Cortex of kidney (tissue), 1 donor: ENCODE data around the gene HCFC2.

Experiments
- DNase-seq: peaks from one replicate; lab custom pipeline; 2025; lab: John Stamatoyannopoulos, UW

HCFC2 gene

DNA sequence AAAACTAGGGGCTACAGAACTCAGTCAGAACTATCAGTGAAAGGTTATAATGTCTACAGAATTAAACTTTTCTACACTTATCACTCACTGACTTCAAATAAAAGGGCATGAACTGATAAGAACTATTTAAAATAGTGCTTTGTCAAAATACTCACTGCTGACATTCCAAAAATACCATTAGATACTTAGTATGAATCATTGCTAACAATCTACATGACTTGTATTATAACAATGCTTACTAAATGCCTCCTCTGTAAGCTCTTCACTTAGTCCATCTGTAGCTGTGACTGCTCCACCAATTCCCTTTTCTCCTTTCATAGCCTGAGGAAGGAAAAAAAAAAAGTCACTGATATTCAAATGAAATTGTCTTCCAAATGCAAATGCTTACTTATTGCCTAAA lies 56.7 kb downstream of the HCFC2 start:
- no peak for DNase-seq

DNA sequence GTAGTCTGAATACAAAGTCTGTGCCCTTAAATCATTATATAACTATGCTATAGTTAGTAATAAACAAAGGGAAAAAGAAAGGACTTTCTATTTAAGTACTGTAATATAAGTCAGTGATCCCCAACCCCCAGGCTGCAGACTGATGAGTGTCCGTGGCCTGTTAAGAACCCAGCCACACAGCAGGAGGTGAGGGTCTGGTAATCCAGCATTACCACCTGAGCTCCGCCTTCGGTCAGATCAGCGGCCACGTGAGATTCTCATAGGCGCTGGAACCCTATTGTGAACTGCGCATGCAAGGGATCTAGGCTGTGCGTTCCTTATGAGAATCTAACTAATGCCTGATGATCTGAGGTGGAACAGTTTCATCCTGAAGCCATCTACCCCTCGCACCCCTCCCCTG lies 58.0 kb downstream of the HCFC2 start:
- no peak for DNase-seq

DNA sequence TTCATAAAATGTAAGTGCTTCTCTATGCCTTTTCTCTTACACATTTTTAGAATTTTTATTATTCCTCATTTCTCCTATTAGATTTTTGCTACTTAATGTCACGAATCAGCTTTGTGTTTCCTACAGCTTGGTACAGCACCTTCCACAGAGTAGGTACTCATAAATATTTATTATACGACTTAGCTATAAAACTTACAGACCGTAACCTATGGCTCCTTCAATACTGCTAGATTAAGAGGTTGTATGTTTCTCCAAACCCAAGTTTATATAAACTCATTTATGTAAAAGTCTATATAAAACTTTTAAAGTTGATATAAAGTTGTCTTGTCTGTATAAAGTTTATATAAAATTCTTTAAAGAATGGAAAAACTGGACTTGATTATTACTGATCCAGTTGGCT lies 62.2 kb downstream of the HCFC2 start:
- no peak for DNase-seq

DNA sequence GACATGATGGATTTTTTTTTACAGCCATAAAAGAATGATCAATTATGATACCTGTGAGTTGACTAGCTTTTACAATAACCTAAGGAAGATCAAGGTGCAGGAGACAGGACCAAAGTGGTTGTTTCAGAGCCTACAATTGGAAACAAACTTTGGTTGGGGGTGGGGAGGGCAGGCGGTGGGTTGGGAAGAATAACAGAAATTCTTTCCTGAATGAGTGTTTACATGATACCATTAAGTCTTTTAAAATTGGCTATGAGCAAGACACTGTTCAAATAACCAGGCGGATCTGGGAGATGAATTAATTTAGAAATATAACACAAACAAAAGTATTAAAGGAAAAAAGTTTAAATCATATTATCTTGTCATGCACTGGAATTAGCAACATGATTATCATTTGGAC lies 66.4 kb downstream of the HCFC2 start:
- DNase-seq = no peak

DNA sequence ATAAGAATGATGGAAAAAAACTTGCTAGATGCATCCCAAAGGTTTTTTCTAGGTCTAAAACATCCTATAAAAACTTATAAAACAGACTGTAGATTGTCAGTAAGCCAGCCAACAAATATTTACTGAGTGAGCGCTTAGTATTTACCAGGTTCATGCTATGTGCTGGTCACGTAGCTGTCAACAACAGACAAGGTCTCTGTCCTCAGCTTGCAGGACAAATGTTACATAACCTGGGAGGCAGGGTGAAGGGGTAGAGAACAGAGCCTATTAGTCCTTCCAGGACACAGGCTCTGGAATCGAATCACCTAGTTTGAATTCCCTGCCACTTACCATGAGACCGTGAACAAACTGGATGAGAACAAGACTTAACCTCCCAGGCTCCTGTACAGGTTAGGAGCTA lies 67.3 kb downstream of the HCFC2 start:
- DNase-seq = no peak

DNA sequence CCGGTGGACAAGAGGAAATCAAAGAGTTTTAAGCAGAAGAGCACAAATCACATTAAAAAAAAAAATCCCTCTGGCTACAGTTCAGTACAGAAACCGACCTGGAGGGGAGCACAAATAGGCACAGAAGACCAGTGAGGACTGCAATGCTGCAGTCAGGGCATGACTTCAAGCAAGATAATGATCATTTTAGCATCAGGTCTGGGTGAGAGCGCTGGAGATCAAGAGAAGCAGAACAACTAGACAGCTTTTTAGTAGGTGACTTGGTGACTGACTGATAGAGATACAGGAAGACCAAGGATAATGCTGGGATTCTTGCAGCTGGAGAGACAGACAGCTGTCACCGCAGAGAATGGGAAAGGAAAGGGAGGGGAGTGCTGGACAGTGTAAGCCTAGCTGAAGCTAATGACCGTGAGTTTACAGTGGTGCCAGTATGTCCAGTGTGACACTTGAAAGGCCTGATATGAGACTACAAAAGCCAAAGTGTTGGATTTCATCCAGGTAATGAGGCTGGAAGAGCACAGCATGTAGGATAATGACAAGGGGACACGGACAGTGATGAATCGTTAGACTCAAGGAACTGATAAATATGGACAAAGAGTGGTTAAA lies 68.1 kb downstream of the HCFC2 start:
- no peak for DNase-seq

DNA sequence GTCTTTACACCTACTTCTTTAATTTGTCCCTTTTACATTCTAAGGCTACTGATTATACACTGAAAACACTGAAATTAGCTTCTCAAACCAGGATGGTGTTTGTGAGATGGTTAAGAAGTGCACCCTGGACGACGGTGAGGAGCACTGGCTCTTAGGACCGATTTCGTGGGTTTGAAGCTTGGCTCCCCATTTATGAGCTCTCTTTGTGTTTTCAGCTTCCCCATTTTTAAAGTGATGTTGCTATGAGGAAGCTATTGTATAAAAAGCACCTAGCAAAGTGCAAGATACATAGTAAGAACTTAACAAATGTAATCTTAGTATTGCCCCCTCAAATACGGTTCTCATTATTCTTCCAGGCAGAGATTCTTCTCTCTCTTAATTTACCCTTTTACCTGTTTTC lies 69.0 kb downstream of the HCFC2 start:
- DNase-seq = no peak

DNA sequence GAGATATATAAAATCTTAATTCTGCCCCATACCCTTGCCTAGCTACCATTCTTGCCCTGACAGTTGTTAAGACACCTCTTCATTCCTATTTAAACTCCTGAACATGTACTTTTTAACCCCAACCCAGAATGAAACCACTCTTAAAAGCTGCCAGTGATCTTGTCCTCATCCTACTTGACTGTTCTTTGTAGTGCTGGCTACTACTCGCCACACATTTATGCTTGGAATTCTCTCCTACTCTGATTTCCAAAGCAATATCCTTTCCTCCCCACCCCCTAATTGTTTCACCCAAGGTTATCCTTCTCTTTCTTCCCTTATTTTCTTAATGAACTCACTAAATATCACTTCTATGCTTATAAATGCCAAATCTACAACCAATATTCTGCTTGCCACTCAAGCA lies 69.5 kb downstream of the HCFC2 start:
- DNase-seq = no peak

DNA sequence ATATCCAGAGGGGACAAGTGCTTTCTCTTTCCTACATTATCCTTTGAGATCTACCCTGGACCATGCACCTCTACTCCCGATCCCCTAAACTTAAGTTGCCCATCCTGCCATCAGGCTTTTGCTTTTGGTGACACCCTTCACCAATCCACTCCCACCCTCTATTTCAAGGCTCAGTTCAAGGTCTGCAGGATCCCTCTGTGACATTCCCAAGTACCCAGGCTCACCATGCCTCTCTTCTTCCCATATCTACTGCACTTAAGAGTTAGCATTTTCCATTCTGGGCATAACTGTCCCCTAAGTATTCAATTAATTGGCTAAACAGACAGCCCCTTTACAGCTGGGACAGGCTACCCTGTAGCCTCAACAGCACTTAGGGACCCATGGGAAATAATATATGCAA lies 70.6 kb downstream of the HCFC2 start:
- DNase-seq = no peak

DNA sequence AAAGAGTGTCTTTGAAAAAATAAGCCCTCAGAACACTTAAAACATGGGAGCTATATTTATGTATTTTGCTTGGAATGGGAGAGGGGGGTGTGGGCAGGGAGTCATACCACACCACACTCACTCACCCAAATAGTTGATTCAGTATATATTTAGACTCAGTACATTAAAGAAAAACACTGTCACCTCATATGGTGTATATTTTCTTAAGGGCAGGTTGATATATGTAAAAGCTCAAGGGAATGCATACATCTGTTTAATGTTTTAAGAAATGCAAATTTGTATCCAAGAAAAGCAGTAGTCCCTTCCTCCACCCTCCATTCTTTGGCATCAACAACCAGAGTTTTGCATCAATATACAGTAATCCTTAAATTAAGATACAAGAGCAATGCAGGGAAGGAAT lies 72.2 kb downstream of the HCFC2 start:
- DNase-seq = no peak

DNA sequence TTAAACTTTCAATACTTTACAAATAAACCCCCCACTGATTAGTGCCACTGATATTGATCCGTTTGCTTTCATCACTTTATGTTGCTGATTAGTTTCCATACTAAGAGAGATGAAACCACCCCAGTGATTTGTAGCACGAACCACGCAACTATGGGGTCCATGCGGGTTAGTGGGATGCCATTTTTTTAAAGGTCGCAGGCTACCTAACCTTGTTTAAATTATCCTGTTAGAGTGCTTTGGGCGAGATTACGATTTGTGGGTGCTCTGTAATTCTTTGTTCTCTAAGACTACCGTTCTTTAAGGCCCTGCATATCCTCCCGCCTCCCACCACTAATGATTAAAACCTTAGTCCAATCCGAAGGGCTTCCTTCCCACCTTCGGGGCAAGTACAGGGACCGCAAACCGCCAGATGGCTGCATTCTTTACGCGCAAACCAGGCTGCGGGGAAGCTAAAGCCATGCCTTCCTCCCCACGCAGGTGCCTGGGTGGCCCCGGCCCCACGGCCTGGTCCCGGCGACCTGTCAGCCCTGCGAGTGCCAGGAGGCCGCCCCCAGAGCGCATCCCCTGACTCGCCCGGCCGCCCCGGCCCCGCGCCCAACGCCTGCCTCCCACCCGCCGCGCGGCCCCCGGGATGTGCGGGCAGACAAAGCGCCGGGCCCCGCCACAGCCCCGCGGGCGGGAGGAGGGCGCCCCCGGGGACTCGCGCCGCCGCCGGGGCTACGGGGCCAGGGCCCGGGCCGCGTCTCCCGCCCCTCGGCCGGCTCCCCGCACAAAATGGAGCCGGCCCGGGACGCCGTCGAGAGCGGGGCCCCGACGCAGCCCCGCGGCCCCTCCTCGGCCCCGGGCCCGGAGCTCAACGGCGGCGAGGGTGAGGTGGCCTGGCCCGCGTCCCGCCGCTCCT lies 72.9 kb downstream of the HCFC2 start:
- no peak for DNase-seq

DNA sequence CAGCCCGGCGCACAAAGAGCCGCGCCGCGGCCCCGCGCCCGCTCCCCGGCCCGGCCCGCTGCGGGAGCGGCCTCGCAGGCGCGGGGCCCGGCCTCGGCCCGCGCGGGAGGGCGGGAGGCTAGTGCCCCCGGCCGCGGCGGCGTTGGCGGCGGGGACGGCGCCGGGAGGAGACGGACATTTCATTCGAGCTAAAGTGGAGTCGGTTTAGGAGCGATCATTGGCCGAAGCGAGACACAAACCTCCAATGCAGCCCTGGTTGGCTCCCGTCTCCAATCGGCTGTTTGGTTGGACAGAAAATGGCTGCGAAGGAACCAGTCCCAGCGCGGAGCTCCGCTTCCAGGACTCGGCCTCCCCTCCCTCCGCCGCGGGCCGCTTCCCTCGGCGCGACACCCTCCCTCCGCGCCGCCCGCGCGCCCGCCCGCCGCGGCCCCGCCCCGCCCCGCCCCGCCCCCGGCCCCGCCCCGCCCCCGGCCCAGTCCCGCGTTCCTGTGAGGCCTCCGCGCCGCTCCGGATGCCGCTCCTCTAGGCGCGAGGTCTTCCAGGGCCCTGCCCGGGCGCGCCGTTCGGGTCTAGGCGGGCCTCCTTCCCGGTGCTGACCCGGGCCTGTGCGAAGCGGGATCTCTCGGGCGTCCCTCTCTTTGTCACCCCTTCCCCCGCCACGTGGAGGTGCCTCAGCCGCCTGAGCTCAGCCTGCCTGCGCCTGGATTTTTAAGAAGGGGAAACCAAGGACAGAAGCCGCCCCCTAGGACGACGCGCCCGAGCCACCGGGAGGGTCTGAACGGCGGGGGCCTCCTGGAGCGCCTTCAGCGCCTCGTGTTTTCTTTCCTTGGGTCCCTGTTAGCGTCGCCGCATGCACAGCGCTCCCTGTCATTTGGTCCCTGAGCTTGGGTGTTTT lies 73.8 kb downstream of the HCFC2 start, which contains the start of gene NFYB:
Gene NFYB, minus strand, starts transcription at position 309 of the 895 bp plus-strand sequence. CDS start 2,757 bp downstream, outside the sequence.
- peak; percentile 53 for DNase-seq

DNA sequence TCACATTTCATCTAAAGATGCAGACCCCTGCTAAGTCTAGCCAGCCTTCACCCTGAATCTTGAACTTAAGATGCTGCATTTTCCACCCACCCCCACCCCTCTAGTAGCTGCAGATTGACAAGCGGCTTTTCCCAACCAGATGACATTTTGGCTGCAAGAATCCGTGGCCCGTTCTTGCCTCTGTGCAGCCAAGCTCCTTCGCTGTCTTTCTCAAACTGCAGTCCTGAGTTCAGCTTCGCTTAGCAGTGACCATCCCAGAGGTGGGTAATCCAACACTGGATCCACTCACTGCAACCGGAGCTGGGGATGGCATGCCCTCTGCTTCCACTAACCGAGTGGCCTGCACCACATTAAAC lies 74.4 kb downstream of the HCFC2 start:
- DNase-seq = no peak

DNA sequence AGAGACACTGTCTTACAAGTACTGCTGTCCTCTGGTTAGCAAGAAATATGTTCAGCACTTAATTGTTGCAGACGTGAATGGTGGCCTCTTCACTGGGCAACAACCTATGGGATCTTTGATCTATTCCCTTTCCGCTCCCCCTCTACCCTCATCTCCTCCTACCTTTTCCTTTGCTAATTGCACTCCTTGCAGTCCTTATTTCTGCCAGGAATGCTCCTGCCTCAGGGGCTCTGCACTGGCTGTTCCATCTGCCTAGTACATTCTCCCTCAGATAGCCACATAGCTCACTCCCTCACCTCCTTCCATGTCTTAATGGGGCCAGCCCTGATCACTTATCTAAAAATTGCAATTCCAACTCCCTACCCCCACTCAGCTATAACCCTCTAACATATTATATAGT lies 78.2 kb downstream of the HCFC2 start:
- DNase-seq = no peak

DNA sequence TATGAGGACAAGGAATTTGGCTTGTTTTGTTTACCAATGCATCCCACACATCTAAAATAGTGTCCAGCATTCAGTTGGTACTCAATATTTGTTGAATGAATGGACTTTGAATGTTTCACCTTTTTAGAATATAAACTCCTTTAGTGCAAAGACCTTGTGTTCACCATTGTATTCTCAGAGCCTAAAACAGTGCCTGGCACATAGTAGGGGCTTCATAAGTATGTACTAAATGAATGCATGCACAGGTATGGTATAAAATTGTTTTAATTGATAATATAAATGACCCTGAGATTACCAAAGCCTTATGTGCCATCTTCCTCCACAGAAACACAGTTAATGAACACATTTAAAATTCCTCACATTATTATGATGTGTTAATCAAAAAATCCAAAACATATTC lies 78.7 kb downstream of the HCFC2 start:
- no peak for DNase-seq

DNA sequence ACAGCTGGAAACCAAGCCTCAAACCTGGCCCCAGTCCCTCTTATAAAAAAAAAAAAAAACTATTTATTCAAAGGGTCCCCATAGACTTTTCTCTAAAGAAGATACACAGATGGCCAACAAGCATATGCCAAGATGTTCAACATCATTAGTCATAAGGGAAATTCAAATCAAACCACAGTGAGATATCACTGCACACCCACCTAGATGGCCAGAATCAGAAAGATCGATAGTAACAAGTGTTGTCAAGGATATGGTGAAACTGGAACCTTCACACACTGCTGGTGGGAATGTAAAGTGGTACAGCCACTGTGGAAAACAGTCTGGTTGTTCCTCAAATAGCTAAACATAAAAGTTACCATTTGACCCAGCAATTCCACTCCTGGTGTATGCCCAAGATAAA lies 79.6 kb downstream of the HCFC2 start:
- no peak for DNase-seq

DNA sequence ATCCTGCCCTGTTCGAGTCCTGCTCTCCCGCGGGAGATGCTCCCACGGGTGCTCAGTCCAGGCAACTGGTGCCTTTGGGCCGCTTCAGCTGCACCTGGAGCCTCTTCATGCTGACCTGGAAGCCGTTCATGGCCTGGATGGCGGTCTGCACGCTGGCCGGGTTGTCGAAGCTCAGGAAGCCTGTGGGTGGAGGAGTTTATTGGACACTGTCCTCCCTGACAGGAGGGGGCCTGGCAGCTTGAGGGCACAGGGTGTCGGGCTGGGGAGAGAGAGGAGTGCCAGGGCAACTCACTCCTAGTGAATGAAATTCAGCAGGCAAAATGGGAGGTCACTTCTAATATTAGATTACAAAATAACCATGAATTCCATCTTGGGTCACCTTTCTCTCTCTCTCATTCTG lies 83.0 kb downstream of the HCFC2 start:
- no peak for DNase-seq

DNA sequence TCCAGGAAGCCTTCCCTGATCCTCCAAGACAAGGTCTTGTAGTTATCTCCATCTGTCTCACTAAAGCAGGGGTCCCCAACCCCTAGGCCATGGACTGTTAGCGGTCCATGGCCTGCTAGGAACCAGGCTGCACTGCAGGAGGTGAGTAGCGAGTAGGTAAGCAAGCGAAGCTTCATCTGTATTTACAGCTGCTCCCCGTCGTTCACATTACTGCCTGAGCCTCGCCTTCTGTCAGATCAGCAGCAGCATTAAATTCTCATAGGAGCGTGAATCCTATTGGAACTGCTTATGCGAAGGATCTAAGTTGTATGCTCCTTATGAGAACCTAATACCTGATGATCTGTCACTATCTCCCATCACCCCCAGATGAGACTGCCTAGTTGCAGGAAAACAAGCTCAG lies 86.1 kb downstream of the HCFC2 start:
- DNase-seq = no peak

DNA sequence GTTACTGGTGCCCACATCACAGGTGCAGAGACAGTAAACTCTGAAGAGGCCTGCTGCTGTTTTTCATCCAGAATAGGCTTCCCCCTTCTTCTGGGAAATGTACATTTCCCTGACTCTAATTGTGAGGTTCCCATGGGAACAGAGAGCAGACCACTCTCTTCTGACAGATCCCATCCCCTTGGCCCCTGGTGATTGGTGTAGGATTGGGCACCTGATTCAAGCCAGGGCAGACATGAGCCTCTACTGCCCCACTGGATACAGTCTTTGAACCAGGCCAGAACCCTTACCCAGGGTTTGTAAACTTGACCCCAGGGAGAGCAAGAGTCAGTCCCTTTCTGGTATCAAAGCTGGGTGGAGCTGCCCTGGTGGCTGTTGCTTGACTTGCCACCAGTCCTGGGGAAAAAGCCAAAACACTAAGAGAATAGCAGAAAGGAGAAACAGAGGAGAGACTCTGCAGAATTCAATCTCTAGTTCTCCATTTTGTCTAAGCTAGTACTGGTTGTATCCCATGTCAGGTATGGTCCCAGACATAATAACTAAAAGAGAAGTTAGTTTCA lies 88.4 kb downstream of the HCFC2 start:
- no peak for DNase-seq

DNA sequence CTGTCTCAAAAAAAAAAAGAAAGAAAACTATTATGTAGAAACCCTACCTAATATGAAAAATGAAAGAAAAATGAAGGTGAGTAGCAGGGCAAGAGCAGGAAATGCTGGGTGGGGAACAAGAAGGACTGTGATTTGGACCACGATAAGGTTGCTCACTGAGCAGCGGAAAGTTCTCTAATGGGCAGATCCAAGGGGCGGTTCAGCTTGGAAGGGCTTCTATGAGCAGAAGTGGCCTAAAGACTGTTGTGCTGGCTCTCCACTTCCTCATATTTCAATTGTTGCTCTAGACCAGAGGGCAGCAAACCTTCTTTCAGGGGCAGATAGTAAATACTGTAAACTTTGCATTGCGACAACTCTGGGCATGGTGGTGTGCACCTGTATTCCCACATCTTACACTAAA lies 90.0 kb downstream of the HCFC2 start:
- no peak for DNase-seq

DNA sequence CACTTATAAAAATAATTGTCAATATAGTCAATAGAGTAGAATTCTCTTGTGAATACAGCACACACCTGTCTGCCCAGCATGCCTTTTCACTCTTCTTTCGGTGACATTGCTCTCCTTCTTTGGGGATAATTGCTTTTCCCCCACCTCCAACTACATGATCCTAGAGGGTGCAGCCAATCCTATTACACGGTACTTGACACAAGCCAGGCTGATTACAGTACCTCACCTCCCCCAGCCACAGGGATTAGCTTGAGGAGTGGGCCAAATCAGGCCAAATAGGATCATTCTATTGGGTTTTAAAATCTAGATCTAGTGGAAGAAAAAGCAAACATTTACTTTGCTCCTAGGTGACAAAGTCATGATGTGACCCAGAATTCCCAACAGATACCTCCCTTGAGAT lies 90.5 kb downstream of the HCFC2 start:
- no peak for DNase-seq
